Measurements from ENCODE around the gene CDK16. TPM values are rescaled to one million over a fixed set of nuclear protein-coding genes. Genes with fewer than 3 reads are reported as not detected.
A peak's percentile ranks its signal among the peaks of the same experiment; 100 is the strongest.

CDK16 gene
- total RNA-seq, 1 experiment from 2014 or later, result 168 TPM

GRCh38 chrX:47187106-47187677, 31.3 kb upstream of the CDK16 start:
- CTCF ChIA-PET, result no interaction called here
- no peak for DNase-seq (ENCODE audit: low spot score)
- POLR2A ChIA-PET (ENCODE audit: low non-redundant PET), result no interaction called here

GRCh38 chrX:47189906-47190305, 28.6 kb upstream of the CDK16 start:
- H3K9me3 ChIP-seq (ENCODE audit: low read depth, low read length, poor library complexity, severe bottlenecking), result no peaks in the 10 kb centered on the region
- no peak overlapping the region for H3K27ac ChIP-seq (ENCODE audit: low read depth, low read length, poor library complexity, severe bottlenecking)
- DNase-seq (ENCODE audit: low spot score), result no peak
- H3K36me3 ChIP-seq (ENCODE audit: insufficient read depth, low read length, poor library complexity, severe bottlenecking), result peaks cover 8% of the 10 kb centered on the region
- intact Hi-C loops (cut with micrococcal nuclease; ENCODE audit: unreplicated experiment), result loop anchor here (1.0 to 5.0 kb wide), 2 partner anchors 43 to 837 kb away; partner anchors contain the start of gene USP11
- no peaks in the 10 kb centered on the region for H3K27me3 ChIP-seq (replicated peaks; ENCODE audit: insufficient read depth, low read depth, low read length, poor library complexity)
- ChIA-PET POLR2A (ENCODE audit: low non-redundant PET) (no interaction called here), CTCF (no interaction called here)
- no TSS peak for BruUV-seq (replicated peaks)
- TF ChIP-seq EZH2 (IDR thresholded peaks at IDR 0.05; ENCODE audit: borderline replicate concordance, low read depth, low read length, poor library complexity, severe bottlenecking), result no peak
- TF ChIP-seq, protein P1, sequence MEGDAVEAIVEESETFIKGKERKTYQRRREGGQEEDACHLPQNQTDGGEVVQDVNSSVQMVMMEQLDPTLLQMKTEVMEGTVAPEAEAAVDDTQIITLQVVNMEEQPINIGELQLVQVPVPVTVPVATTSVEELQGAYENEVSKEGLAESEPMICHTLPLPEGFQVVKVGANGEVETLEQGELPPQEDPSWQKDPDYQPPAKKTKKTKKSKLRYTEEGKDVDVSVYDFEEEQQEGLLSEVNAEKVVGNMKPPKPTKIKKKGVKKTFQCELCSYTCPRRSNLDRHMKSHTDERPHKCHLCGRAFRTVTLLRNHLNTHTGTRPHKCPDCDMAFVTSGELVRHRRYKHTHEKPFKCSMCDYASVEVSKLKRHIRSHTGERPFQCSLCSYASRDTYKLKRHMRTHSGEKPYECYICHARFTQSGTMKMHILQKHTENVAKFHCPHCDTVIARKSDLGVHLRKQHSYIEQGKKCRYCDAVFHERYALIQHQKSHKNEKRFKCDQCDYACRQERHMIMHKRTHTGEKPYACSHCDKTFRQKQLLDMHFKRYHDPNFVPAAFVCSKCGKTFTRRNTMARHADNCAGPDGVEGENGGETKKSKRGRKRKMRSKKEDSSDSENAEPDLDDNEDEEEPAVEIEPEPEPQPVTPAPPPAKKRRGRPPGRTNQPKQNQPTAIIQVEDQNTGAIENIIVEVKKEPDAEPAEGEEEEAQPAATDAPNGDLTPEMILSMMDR (conservative IDR thresholded peaks at IDR 0.05; ENCODE audit: low read depth, low read length), result no peak
- H3K4me3 ChIP-seq (ENCODE audit: low read depth, low read length, poor library complexity, severe bottlenecking), result no peak overlapping the region
- peaks cover 5% of the 10 kb centered on the region for H3K4me1 ChIP-seq (ENCODE audit: insufficient read depth, low read length, poor library complexity, severe bottlenecking)

More at GRCh38 chrX:47187106-47187677, 31.3 kb upstream of the CDK16 start:
- no peaks in the 10 kb centered on the region for H3K4me1 ChIP-seq (ENCODE audit: insufficient read depth, low read length, poor library complexity, severe bottlenecking)
- TF ChIP-seq, protein P1 (conservative IDR thresholded peaks at IDR 0.05; ENCODE audit: low read depth, low read length), result no peak
- no peak for TF ChIP-seq EZH2 (IDR thresholded peaks at IDR 0.05; ENCODE audit: borderline replicate concordance, low read depth, low read length, poor library complexity, severe bottlenecking)
- intact Hi-C loops (cut with micrococcal nuclease; ENCODE audit: unreplicated experiment), result no loop called here
- no peak overlapping the region for H3K27ac ChIP-seq (ENCODE audit: low read depth, low read length, poor library complexity, severe bottlenecking)
- BruUV-seq (replicated peaks), result no TSS peak
- H3K36me3 ChIP-seq (ENCODE audit: insufficient read depth, low read length, poor library complexity, severe bottlenecking), result peaks cover 16% of the 10 kb centered on the region
- H3K9me3 ChIP-seq (ENCODE audit: low read depth, low read length, poor library complexity, severe bottlenecking), result no peaks in the 10 kb centered on the region
- H3K27me3 ChIP-seq (replicated peaks; ENCODE audit: insufficient read depth, low read depth, low read length, poor library complexity), result no peaks in the 10 kb centered on the region
- no peak overlapping the region for H3K4me3 ChIP-seq (ENCODE audit: low read depth, low read length, poor library complexity, severe bottlenecking)

DNA sequence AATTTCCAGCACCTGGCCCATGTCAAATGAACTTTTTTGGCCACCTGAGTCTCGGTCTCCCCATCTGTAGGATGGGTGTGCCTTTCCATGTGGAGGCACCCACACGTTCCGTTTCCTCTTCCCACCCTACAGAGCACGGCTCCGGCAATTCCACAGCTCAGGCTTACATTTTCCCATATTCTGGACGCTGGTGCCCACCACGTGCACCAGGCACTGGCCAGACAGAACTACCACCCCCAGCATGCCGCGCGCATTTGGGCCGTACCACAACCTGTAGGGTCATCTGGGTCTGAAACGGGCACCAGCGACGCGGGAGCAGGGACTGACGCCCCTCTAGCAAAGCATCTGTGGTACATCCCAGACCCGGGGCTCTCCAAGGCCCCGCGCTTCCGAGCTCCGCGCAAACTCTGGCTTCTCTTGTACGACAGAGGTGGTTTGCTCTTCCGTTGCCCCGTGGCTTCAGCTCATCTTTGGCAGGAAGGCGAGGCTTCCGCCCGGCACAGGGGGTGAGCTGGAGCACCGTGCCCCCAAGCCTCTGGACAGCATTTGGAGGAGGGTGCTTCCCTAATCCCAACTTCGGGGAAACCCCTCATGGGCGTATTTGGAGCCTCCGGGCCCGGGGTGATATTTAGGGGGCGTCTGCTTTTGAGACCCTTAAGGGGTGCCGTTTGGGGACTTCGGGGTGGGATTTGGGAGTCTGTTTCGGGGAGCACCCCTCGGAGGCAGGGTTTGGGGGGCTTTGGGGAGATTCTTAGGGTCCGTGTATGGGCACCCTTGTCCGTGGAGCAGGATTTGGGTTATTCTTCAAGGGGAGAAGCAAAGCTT, 27.8 kb upstream of the CDK16 start:
- TF ChIP-seq, protein P1 (conservative IDR thresholded peaks at IDR 0.05; ENCODE audit: low read depth, low read length), result no peak
- TF ChIP-seq EZH2 (IDR thresholded peaks at IDR 0.05; ENCODE audit: borderline replicate concordance, low read depth, low read length, poor library complexity, severe bottlenecking), result no peak
- no TSS peak for BruUV-seq (replicated peaks)
- ChIA-PET CTCF (no interaction called here), POLR2A (ENCODE audit: low non-redundant PET) (interaction anchor here (1.0 kb wide), 1 partner anchor 27 kb away, joined by 3 read pairs; no protein-coding TSS in a partner anchor)
- DNase-seq (ENCODE audit: low spot score), result peak; percentile 95
- H3K36me3 ChIP-seq (ENCODE audit: insufficient read depth, low read length, poor library complexity, severe bottlenecking), result peaks cover 11% of the 10 kb centered on the region
- H3K9me3 ChIP-seq (ENCODE audit: low read depth, low read length, poor library complexity, severe bottlenecking), result no peaks in the 10 kb centered on the region
- no peaks in the 10 kb centered on the region for H3K27me3 ChIP-seq (replicated peaks; ENCODE audit: insufficient read depth, low read depth, low read length, poor library complexity)
- intact Hi-C loops (cut with micrococcal nuclease; ENCODE audit: unreplicated experiment), result loop anchor here (1.0 to 5.0 kb wide), 2 partner anchors 43 to 837 kb away; partner anchors contain the start of gene USP11
- peak overlapping the region; percentile 59 for H3K4me3 ChIP-seq (ENCODE audit: low read depth, low read length, poor library complexity, severe bottlenecking)
- peak overlapping the region; percentile 75 for H3K27ac ChIP-seq (ENCODE audit: low read depth, low read length, poor library complexity, severe bottlenecking)
- H3K4me1 ChIP-seq (ENCODE audit: insufficient read depth, low read length, poor library complexity, severe bottlenecking), result peaks cover 9% of the 10 kb centered on the region
